ENCODE measurements around the gene RAB15. TPM values are rescaled to one million over a fixed set of nuclear protein-coding genes. Genes with fewer than 3 reads are reported as not detected.

The RAB15 gene
- total and polyA plus RNA-seq, 2 of the 8 experiments (the other 6 are each of a cell fraction or from before 2014, with no cell fraction given) = 38.8 to 58.1 TPM

- TF ChIP-seq, protein P1, sequence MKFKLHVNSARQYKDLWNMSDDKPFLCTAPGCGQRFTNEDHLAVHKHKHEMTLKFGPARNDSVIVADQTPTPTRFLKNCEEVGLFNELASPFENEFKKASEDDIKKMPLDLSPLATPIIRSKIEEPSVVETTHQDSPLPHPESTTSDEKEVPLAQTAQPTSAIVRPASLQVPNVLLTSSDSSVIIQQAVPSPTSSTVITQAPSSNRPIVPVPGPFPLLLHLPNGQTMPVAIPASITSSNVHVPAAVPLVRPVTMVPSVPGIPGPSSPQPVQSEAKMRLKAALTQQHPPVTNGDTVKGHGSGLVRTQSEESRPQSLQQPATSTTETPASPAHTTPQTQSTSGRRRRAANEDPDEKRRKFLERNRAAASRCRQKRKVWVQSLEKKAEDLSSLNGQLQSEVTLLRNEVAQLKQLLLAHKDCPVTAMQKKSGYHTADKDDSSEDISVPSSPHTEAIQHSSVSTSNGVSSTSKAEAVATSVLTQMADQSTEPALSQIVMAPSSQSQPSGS (IDR thresholded peaks at IDR 0.05; ENCODE audit: low read length) = no peak
- TF ChIP-seq GABPA (IDR thresholded peaks at IDR 0.05; ENCODE audit: borderline replicate concordance, insufficient read depth, low read length) = no peak
- TF ChIP-seq POLR2A (IDR thresholded peaks at IDR 0.05; ENCODE audit: control extremely low read depth in 1 of 2, low read depth in 2 of 2, low read length in 2 of 2) = no peak
- no peak for TF ChIP-seq HDAC2 (IDR thresholded peaks at IDR 0.05; ENCODE audit: borderline replicate concordance in 1 of 2, low read depth in 2 of 2, low read length in 2 of 2)
- TF ChIP-seq CBX5 (IDR thresholded peaks at IDR 0.05; ENCODE audit: low read depth, low read length) = no peak
Observed at GRCh38 chr14:64943556-64943955, 28.6 kb downstream of the RAB15 start (continued).

Measured in H1 (cell line).